AG20443 (cell line): ENCODE data around the gene SH3BP4.

Experiments
- DNase-seq: peaks from one replicate; pipeline ENCODE4 v3.0.0; 2012; ENCODE audit warnings: low spot score, mixed read lengths

Gene SH3BP4

DNA sequence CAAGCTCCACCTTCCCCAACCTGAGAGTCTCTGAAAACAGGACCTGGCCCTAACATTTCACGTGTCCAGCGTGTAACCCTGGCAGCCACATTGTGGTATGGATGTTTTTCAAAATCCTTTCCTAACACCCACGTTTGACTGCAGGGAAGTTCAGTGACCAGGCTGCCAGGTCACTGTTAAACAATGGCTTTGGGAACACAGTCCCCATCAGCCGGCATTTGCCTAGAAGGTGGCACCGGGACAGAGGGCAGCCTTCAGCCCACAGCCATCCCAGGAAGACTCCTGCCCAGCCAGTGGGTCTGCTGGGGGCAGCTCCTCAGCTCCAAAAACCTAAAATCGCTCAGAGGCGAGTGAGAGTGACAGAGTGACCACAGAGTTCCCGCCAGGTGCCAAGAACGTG is 140.2 kb downstream of the SH3BP4 start:
- DNase-seq = no peak

DNA sequence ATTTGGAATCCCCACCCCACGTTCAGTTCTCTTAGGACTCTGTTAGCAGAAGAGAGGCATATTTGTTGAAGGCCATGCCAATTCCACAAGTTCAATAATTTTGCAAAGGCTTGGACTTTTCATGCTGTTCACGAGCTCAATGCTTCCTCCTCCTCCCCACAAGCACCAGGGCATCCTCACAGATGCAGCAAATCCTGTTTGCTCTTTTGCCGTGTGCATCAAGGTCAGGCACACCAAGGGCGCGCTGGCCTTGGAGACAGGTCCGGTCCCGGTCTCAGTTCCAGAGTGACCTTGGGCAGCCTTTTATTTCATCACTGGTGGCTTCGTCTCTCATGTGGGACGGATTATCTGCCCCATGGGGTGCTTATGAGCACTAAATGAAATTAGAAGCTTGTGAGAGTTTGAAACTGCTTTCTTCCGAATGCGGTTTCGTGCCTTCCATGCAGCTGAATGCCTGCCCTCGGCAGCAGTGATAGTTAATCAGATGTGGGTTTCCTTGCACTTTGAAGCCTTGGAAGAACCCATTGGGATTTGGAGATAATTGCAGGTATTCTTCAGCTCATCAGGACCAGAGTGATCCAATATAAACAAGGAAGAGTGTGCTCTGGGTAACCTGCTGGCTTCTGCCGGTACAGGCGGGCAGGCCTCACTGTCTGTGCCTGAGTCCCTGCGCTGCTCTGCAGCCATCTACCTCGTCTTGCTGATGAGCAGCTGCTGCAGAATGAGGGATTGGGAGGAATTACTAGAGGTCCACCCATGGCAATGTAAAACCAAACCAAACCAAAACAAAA is 140.8 kb downstream of the SH3BP4 start:
- no peak for DNase-seq

DNA sequence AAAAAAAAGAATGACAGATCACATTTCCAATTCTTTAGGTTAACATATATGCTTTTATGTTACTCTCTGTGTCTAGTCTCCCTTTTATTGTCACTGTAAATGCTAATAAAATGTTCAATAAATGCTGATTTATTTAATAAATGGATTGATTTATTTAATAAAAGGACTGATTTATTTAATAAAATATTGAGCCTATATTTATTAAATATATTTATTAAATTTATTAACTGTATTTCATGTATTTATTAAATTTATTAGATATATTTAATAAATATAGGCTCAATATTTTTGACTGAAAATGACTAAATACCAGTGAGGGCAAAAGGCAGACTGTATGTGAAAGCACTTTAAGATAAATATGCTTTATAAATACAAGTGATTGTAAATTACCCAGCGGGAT is 142.6 kb downstream of the SH3BP4 start:
- DNase-seq = no peak

DNA sequence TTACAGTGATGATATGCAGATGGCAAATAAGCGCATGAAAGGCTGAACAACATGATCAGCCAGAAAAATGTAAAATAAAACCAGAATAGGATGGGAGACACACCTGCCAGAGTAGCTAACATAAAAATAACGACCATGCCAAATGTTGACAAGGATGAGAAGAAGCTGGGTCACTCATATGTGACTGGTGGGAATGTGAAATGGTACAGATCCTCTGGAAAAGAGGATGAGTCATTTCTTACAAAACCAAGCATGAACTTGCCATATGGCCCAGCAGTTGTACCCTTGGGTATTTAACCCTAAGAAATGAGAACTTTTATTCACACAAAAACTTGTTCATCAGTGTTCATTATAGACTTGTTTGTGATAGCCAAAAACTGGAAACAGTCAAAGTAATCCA is 143.8 kb downstream of the SH3BP4 start:
- no peak for DNase-seq

DNA sequence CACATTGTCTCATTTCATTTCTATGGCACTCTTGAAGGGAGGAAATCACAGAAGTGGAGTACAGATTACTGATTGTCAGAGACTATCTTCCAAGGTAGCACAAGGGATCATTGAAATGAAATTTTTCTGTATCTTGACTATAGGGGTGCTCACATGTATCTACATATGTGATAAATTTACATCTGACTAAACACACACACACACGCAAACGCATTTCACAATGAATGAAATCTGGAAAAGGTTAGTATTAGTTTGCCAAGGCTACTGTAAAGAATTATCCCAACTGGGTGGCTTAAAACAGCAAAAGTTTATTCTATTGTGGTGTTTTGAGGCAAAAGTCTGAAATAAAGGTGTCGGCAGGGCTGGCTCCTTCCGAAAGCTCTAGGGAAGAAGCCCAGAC is 144.6 kb downstream of the SH3BP4 start:
- DNase-seq = no peak

DNA sequence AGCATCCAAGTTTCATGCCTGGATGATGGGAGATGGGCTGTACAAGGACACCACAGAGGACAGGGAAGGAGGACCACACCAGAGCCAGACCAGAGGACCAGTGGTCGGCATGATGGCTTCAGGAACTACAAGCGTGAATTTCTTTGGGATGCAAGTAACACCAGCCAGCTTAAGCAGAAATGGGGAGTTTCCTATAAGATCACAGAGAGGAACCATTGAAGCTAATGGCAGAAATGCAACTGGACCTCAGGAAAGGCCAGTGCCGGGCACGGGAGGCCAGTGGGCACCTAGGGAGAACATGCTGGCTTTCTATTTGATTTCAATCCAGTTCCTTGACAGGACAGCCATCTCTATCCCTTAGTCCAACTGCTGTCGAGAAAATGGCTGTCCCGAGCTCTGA is 145.4 kb downstream of the SH3BP4 start:
- DNase-seq = no peak

DNA sequence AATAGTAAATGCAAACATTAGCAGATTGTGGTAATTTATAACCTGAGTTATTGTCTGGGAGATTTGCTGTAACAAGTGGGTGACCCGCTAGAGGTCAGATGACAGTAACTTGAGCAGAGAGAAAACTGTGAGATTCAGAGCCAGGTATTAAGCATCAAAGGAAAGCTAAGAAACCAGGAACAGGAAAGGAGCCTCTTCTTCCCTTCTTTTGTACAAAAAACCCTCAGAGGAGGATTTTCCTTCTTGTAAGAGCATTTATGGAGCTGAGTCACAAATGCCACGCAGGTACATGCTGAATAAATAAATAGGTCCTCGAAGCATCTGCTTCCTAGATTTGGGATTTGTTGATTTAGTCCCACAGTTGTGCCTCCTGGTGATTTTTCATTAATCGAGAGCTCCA is 146.5 kb downstream of the SH3BP4 start:
- DNase-seq = no peak

DNA sequence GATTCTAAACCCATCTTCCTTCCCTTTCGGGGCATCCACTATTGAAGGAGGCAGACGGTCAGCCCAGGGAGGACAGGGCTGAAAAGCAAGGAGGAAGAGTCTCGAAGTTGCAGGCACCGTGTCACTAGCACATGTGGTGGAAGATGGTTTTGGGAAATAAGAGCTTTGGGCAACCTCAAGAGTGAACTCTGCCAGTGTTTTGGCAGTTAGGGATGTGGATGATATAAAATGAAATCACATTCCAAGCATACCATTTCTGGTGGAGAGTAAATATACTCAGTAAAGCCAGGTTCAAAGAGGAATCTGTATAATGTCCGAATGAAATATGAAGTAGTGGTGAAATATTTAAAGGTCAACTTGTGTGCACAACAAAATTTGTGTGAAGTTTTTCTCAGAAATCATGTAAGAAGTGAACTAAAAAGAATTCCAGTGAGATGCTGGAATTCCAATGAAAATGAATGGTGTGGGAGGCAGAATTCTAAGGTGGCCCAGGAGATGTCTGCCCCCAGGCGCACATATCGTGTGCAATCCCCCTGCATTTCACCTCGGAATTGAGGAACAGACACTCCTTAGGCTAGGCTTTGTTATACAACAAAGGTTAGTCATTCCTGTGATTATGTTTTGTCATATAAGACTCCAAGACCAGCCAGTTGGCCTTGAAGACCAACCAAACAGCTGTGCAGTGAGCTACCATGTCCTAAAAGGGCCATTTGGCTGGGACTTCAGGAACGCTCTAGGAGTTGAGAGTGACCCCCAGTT is 147.1 kb downstream of the SH3BP4 start:
- peak; percentile 64 for DNase-seq

DNA sequence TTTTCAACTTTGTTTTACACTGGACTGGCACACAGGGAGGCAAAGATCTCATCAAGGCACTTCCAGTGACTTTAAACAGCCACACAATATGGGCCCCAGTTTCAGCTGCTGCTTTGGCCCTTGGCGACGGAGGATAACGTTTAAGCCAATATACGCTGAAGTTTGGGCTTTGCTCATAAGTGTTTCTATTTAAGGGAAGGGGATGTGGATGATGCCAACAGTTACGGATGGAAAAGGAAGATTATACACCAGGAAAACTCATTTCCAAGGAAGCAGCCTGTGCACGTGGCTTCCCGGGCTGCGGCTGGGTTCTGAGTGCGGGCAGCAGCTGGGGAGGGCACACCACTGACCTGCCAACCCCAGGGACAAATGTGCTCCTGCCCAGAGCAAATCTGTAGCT is 151.1 kb downstream of the SH3BP4 start:
- DNase-seq = no peak
